H1 (cell line): Measurements from ENCODE around the gene ADGRG1. TPM values are rescaled to one million over a fixed set of nuclear protein-coding genes. Genes with fewer than 3 reads are reported as not detected.

ENCODE experiments used
- CTCF ChIA-PET: fragments of 300-600 bp; sonication (Branson Sonifier 250); formaldehyde crosslinking; loops from one replicate; lab custom pipeline; 2021; ENCODE audit not compliant: partially characterized antibody; lab: Charles Lee
- POLR2A ChIA-PET: fragments of 300-600 bp; sonication (Branson Sonifier 250); formaldehyde crosslinking; loops from one replicate; lab custom pipeline; 2021; ENCODE audit warnings: inconsistent platforms; ENCODE audit not compliant: partially characterized antibody; lab: Charles Lee
- DNase-seq, 2 experiments: peaks; one replicate each; pipeline versions ENCODE4 v3.0.0 to v3.0.0-alpha.2; 2010 to 2022; ENCODE audit warnings: low spot score in 2 of 2, low read depth in 1 of 2, mixed read lengths in 1 of 2
- FAIRE-seq: peaks from 2 replicates; lab custom pipeline; 2011; peaks lifted over from hg19 to GRCh38; lab: Jason Lieb, UNC
- H2AFZ ChIP-seq: 2 replicates; pipeline ENCODE4 v1.8.1; 2012; ENCODE audit warnings: low read length, inconsistent platforms
- H2AK5ac ChIP-seq: 2 replicates; pipeline ENCODE4 v1.6.1; 2013; ENCODE audit warnings: low read depth, low read length
- H2BK120ac ChIP-seq: replicated peaks from 2 replicates; pipeline ENCODE3; 2013; ENCODE audit warnings: low read depth, low read length, inconsistent platforms
- H2BK12ac ChIP-seq: 2 replicates; pipeline ENCODE4 v1.6.1; 2013; ENCODE audit warnings: low read depth, low read length
- H2BK15ac ChIP-seq: 2 replicates; pipeline ENCODE4 v1.6.1; 2013; ENCODE audit warnings: low read length
- H2BK20ac ChIP-seq: 2 replicates; pipeline ENCODE4 v1.6.1; 2013; ENCODE audit warnings: low read length
- H2BK5ac ChIP-seq: 2 replicates; pipeline ENCODE4 v1.6.1; 2013; ENCODE audit warnings: low read depth, low read length
- H3K14ac ChIP-seq: 2 replicates; pipeline ENCODE4 v1.6.1; 2013; ENCODE audit warnings: inconsistent platforms; ENCODE audit not compliant: insufficient read length
- H3K18ac ChIP-seq: 2 replicates; pipeline ENCODE4 v1.6.1; 2013; ENCODE audit warnings: low read length; ENCODE audit errors: extremely low read depth
- H3K23ac ChIP-seq: 2 replicates; pipeline ENCODE4 v1.6.1; 2013; ENCODE audit warnings: inconsistent platforms; ENCODE audit not compliant: insufficient read length
- H3K23me2 ChIP-seq: 2 replicates; pipeline ENCODE4 v1.6.1; 2013; ENCODE audit warnings: low read depth, low read length
- H3K27ac ChIP-seq: 2 replicates; pipeline ENCODE4 v1.6.1; 2011; ENCODE audit warnings: low read depth, low read length, inconsistent platforms
- H3K27me3 ChIP-seq, 4 experiments: replicated peaks in 1 of 4; 1 replicate in 1 of 4; 2 replicates in 3 of 4; pipeline versions ENCODE4 v1.6.1 to v1.8.1; 2011 to 2013; ENCODE audit warnings: low read length in 3 of 4, mild to moderate bottlenecking in 3 of 4, inconsistent platforms in 2 of 4, mixed read lengths in 2 of 4, moderate library complexity in 1 of 4; ENCODE audit not compliant: control insufficient read depth in 3 of 4, insufficient read depth in 3 of 4; ENCODE audit errors: extremely low read depth in 1 of 4
- H3K36me3 ChIP-seq, 4 experiments: 2 replicates each; pipeline versions ENCODE4 v1.6.1 to v1.8.1; 2011 to 2013; ENCODE audit warnings: mild to moderate bottlenecking in 4 of 4, low read length in 3 of 4, moderate library complexity in 2 of 4, control low read depth in 1 of 4, inconsistent platforms in 1 of 4; ENCODE audit not compliant: insufficient read depth in 4 of 4, control insufficient read depth in 2 of 4
- H3K4ac ChIP-seq: replicated peaks from 2 replicates; pipeline ENCODE3; 2013; ENCODE audit warnings: low read length, low read depth, mixed read lengths, inconsistent platforms; ENCODE audit not compliant: insufficient read length
- H3K4me1 ChIP-seq, 4 experiments: replicated peaks in 1 of 4; 1 replicate in 1 of 4; 2 replicates in 3 of 4; pipeline versions ENCODE4 v1.6.1 to v1.8.1; 2011 to 2013; ENCODE audit warnings: low read length in 3 of 4, inconsistent platforms in 2 of 4, mixed read lengths in 1 of 4; ENCODE audit not compliant: insufficient read depth in 4 of 4, control insufficient read depth in 3 of 4
- H3K4me2 ChIP-seq, 2 experiments: 2 replicates each; pipeline versions ENCODE4 v1.6.1 to v1.8.1; 2011 to 2013; ENCODE audit warnings: low read depth in 2 of 2, low read length in 2 of 2, control low read depth in 1 of 2, inconsistent platforms in 1 of 2, mild to moderate bottlenecking in 1 of 2; ENCODE audit not compliant: insufficient read depth in 1 of 2
- H3K4me3 ChIP-seq, 4 experiments: fragments of 200-600, 300-600 bp in 1 of 4; sonication (generic), shearing (Covaris generic), sonication (Bioruptor Twin) in 1 of 4; 2 replicates each; pipeline versions ENCODE4 v1.5.1 to v1.8.1; 2011 to 2016; ENCODE audit warnings: low read length in 4 of 4, low read depth in 3 of 4, control low read depth in 2 of 4, inconsistent platforms in 2 of 4, mild to moderate bottlenecking in 2 of 4, mixed read lengths in 1 of 4, moderate library complexity in 1 of 4; ENCODE audit not compliant: insufficient read depth in 2 of 4; ENCODE audit errors: extremely low read depth in 1 of 4
- H3K56ac ChIP-seq: replicated peaks from 2 replicates; pipeline ENCODE3; 2013; ENCODE audit warnings: low read depth, mild to moderate bottlenecking, mixed read lengths, low read length, inconsistent platforms; ENCODE audit not compliant: insufficient read length
- H3K79me1 ChIP-seq: 2 replicates; pipeline ENCODE4 v1.6.1; 2013; ENCODE audit warnings: low read depth, low read length, control low read depth
- H3K79me2 ChIP-seq, 2 experiments: 2 replicates each; pipeline versions ENCODE4 v1.6.1 to v1.8.1; 2012 to 2013; ENCODE audit warnings: low read length in 2 of 2, mild to moderate bottlenecking in 2 of 2, inconsistent platforms in 1 of 2; ENCODE audit not compliant: insufficient read depth in 2 of 2, control insufficient read depth in 1 of 2
- H3K9ac ChIP-seq, 4 experiments: replicated peaks in 1 of 4; 1 replicate in 1 of 4; 2 replicates in 3 of 4; pipeline versions ENCODE4 v1.6.1 to v1.8.1; 2011 to 2013; ENCODE audit warnings: low read depth in 3 of 4, low read length in 3 of 4, control low read depth in 2 of 4, mild to moderate bottlenecking in 2 of 4, moderate library complexity in 2 of 4, inconsistent platforms in 1 of 4; ENCODE audit errors: extremely low read depth in 1 of 4
- H3K9me3 ChIP-seq, 2 experiments: 2 replicates each; pipeline versions ENCODE4 v1.6.1 to v1.8.1; 2012 to 2013; ENCODE audit warnings: mild to moderate bottlenecking in 2 of 2, moderate library complexity in 2 of 2, control low read depth in 1 of 2, inconsistent platforms in 1 of 2, low read depth in 1 of 2, low read length in 1 of 2, mixed read lengths in 1 of 2; ENCODE audit not compliant: insufficient read depth in 2 of 2
- H4K20me1 ChIP-seq, 2 experiments: replicated peaks in 1 of 2; 2 replicates each; pipeline versions ENCODE3 to v1.8.1; 2011 to 2013; ENCODE audit warnings: inconsistent platforms in 2 of 2, low read length in 2 of 2, mild to moderate bottlenecking in 1 of 2; ENCODE audit not compliant: insufficient read depth in 2 of 2, control insufficient read depth in 1 of 2
- H4K5ac ChIP-seq: 2 replicates; pipeline ENCODE4 v1.6.1; 2013; ENCODE audit warnings: low read length, low read depth, mixed read lengths, inconsistent platforms; ENCODE audit not compliant: insufficient read length
- H4K8ac ChIP-seq: 2 replicates; pipeline ENCODE4 v1.8.0; 2013; ENCODE audit warnings: mild to moderate bottlenecking, moderate library complexity, low read length, inconsistent platforms; ENCODE audit not compliant: insufficient read depth; ENCODE audit errors: extremely low read depth
- H4K91ac ChIP-seq: replicated peaks from 2 replicates; pipeline ENCODE3; 2013; ENCODE audit warnings: low read length, mixed read lengths, inconsistent platforms; ENCODE audit not compliant: insufficient read length
- ATF3 ChIP-seq: IDR thresholded peaks from 2 replicates; pipeline ENCODE4 v1.6.1; 2011; ENCODE audit warnings: low read depth, mild to moderate bottlenecking, low read length; ENCODE audit not compliant: insufficient read depth
- BCL11A ChIP-seq, 2 experiments: IDR thresholded peaks; one replicate each; pipeline ENCODE4 v1.6.1; 2011; ENCODE audit warnings: low read depth in 2 of 2, low read length in 2 of 2, mild to moderate bottlenecking in 2 of 2
- CREB1 ChIP-seq: IDR thresholded peaks from 2 replicates; pipeline ENCODE4 v1.6.1; 2012; ENCODE audit warnings: inconsistent platforms
- EGR1 ChIP-seq: IDR thresholded peaks from 2 replicates; pipeline ENCODE4 v1.6.1; 2011; ENCODE audit warnings: low read depth, low read length, borderline replicate concordance
- NRF1 ChIP-seq: IDR thresholded peaks from 2 replicates; pipeline ENCODE4 v1.6.1; 2011; ENCODE audit warnings: mild to moderate bottlenecking, low read depth, low read length, improper control_type of control experiment
- RFX5 ChIP-seq: IDR thresholded peaks from 2 replicates; pipeline ENCODE4 v1.6.1; 2011; ENCODE audit warnings: low read depth, low read length, improper control_type of control experiment, borderline replicate concordance
- SP4 ChIP-seq: IDR thresholded peaks from 2 replicates; pipeline ENCODE4 v1.6.1; 2012; ENCODE audit warnings: low read length, inconsistent platforms
- TAF7 ChIP-seq: optimal IDR thresholded peaks from 2 replicates; pipeline ENCODE3; 2011; ENCODE audit warnings: low read depth, mild to moderate bottlenecking, inconsistent platforms, low read length, moderate library complexity, borderline replicate concordance
- TBP ChIP-seq: IDR thresholded peaks from 2 replicates; pipeline ENCODE4 v1.6.1; 2011; ENCODE audit warnings: low read depth, low read length, improper control_type of control experiment
- whole genome bisulfite sequencing, 2 experiments: shearing (Covaris generic) in 1 of 2; methylation state at CpG; one replicate each; pipeline versions ENCODE4 v1.1.6 to v1.1.7; 2013 to 2015; ENCODE audit warnings: low lambda C conversion rate in 2 of 2, mixed read lengths in 2 of 2, inconsistent platforms in 1 of 2, low coverage in 1 of 2, missing lambda C conversion rate in 1 of 2; ENCODE audit not compliant: insufficient replicate concordance in 2 of 2, insufficient coverage in 1 of 2, insufficient read length in 1 of 2; ENCODE audit errors: extremely low coverage in 1 of 2, missing lambda C conversion rate in 1 of 2; 5-methylcytosine and 5-hydroxymethylcytosine counted together
- polyA plus RNA-seq, 7 experiments: library from polyadenylated mRNA; depleted of rRNA in 3 of 7; stranded (reverse) in 5 of 7; unstranded in 2 of 7; fragments of >200 nt in 5 of 7; fragments of 200-250 nt in 2 of 7; gene quantifications; 1 replicate in 5 of 7; 2 replicates in 1 of 7; 4 replicates in 1 of 7; pipeline versions ENCODE4 v1.2.1 to v1.2.3, GENCODE V29; 2011 to 2013; ENCODE audit warnings: missing spikeins in 2 of 7, mixed read lengths in 2 of 7
- total RNA-seq: library from RNA; stranded (reverse); fragmentation: NEBNext Ultra II Directional; extraction: Animal tissue kit (Norgen Biotek cat#: 25700); gene quantifications from 2 replicates; pipeline ENCODE4 v1.2.1, GENCODE V29; 2021

Gene ADGRG1
- total and polyA plus RNA-seq, 2 of the 8 experiments (the other 6 are each of a cell fraction or from before 2014, with no cell fraction given), result 1.3 to 2.6 TPM

GRCh38 chr16:57632568-57632967 is 4.1 kb downstream of the ADGRG1 start:
- H3K23ac ChIP-seq, result no peak overlapping the region
- no peak overlapping the region for H3K27ac ChIP-seq
- H3K79me1 ChIP-seq, result no peaks in the 10 kb centered on the region
- H2BK20ac ChIP-seq, result no peak overlapping the region
- H3K14ac ChIP-seq, result no peak overlapping the region
- no peak overlapping the region for H2BK15ac ChIP-seq
- no peaks in the 10 kb centered on the region for H3K79me2 ChIP-seq
- H3K9ac ChIP-seq, result no peak overlapping the region
- H2BK5ac ChIP-seq, result no peak overlapping the region
- peaks cover 4% of the 10 kb centered on the region; the same call in 1 of the 2 replicates for H3K23me2 ChIP-seq
- H2AK5ac ChIP-seq, result no peak overlapping the region
- ChIA-PET CTCF (interaction anchor here (1.2 to 9.2 kb wide), 4 partner anchors 16 to 56 kb away, joined by 3 to 104 read pairs (median 6); no protein-coding TSS in a partner anchor), POLR2A (interaction anchor here (0.9 to 1.5 kb wide), 2 partner anchors 9 to 12 kb away, joined by 3 to 6 read pairs; no protein-coding TSS in a partner anchor)
- no peak overlapping the region for H3K56ac ChIP-seq
- H3K4me3 ChIP-seq, result no peak overlapping the region
- no peak overlapping the region for H2BK120ac ChIP-seq
- no peak overlapping the region for H2BK12ac ChIP-seq
- peaks cover 0 to 14% (median 8%) of the 10 kb centered on the region in 4 experiments; a peak in 6 of 7 replicates for H3K4me1 ChIP-seq
- FAIRE-seq, result no peak
- no peak overlapping the region for H4K8ac ChIP-seq
- H3K36me3 ChIP-seq, result no peaks in the 10 kb centered on the region
- no peak overlapping the region for H4K91ac ChIP-seq
- H3K18ac ChIP-seq, result no peak overlapping the region
- H4K5ac ChIP-seq, result no peak overlapping the region
- H3K4ac ChIP-seq, result no peak overlapping the region
- H3K9me3 ChIP-seq, result no peaks in the 10 kb centered on the region
- peaks cover 0 to 6% of the 10 kb centered on the region in 2 experiments for H4K20me1 ChIP-seq
- H2AFZ ChIP-seq, result no peak overlapping the region
- H3K27me3 ChIP-seq, result peaks cover 0 to 2% (median 0%) of the 10 kb centered on the region in 4 experiments; a peak in 3 of 7 replicates
- TF ChIP-seq NRF1, result no peak
- no peak for TF ChIP-seq BCL11A (IDR thresholded peaks at IDR 0.05; ENCODE audit: low read depth in 2 of 2, low read length in 2 of 2)
- TF ChIP-seq ATF3, result no peak
- no peak for TF ChIP-seq CREB1
- TF ChIP-seq TAF7, result no peak
- TF ChIP-seq EGR1, result no peak
- TF ChIP-seq SP4, result no peak
- TF ChIP-seq RFX5, result no peak
- TF ChIP-seq TBP, result no peak
- no peak for DNase-seq
- 95% methylated on average over 15 of the region's 15 CpGs; no CpG with 5 or more reads in 1 of the 2 experiments for WGBS, 2 experiments
- H3K4me2 ChIP-seq, result no peak overlapping the region
